Endothelial cell (in vitro differentiated cells): Measurements from ENCODE around the gene FRMD1. TPM values are rescaled to one million over a fixed set of nuclear protein-coding genes. Genes with fewer than 3 reads are reported as not detected.

Experiments
- DNase-seq: peaks from one replicate; pipeline ENCODE4 v3.0.0; 2021; ENCODE audit warnings: low spot score
- H3K27ac Mint-ChIP-seq: one replicate; pipeline ENCODE4 v1.8.0; 2021; ENCODE audit warnings: mixed read lengths, inconsistent platforms; ENCODE audit not compliant: unreplicated experiment
- H3K27me3 Mint-ChIP-seq: one replicate; pipeline ENCODE4 v1.8.0; 2021; ENCODE audit warnings: mild to moderate bottlenecking, moderate library complexity, mixed read lengths, inconsistent platforms; ENCODE audit not compliant: unreplicated experiment
- H3K36me3 Mint-ChIP-seq: one replicate; pipeline ENCODE4 v1.8.0; 2021; ENCODE audit warnings: mild to moderate bottlenecking, low read depth, mixed read lengths, inconsistent platforms; ENCODE audit not compliant: unreplicated experiment
- H3K4me1 Mint-ChIP-seq: one replicate; pipeline ENCODE4 v1.8.0; 2021; ENCODE audit warnings: mild to moderate bottlenecking, mixed read lengths, inconsistent platforms; ENCODE audit not compliant: unreplicated experiment
- H3K4me3 Mint-ChIP-seq: one replicate; pipeline ENCODE4 v1.8.0; 2021; ENCODE audit warnings: mild to moderate bottlenecking, mixed read lengths, inconsistent platforms; ENCODE audit not compliant: unreplicated experiment
- H3K9me3 Mint-ChIP-seq: one replicate; pipeline ENCODE4 v1.8.0; 2021; ENCODE audit warnings: mixed read lengths, inconsistent platforms; ENCODE audit not compliant: unreplicated experiment
- CTCF ChIP-seq: fragments of 200-600 bp; sonication (generic); IDR thresholded peaks from one replicate; pipeline ENCODE4 v1.5.0; 2021; ENCODE audit warnings: antibody characterized with exemption; ENCODE audit not compliant: unreplicated experiment
- long read RNA-seq: library from polyadenylated mRNA; unstranded; transcript quantifications from one replicate; pipeline ENCODE4 v2.0.0, GENCODE V29; 2020; ENCODE audit not compliant: unreplicated experiment
- total RNA-seq: library from RNA; stranded (reverse); fragmentation: NEBNext Ultra II Directional; extraction: Animal tissue kit (Norgen Biotek cat#: 25700); gene quantifications from one replicate; pipeline ENCODE4 v1.2.1, GENCODE V29; 2021; ENCODE audit not compliant: unreplicated experiment

Gene FRMD1
- 0.05 TPM for total RNA-seq
- long read RNA-seq: 0 reads

GRCh38 chr6:168078943-168079405, at the start of gene FRMD1:
TSS of gene FRMD1 (minus strand) at chr6:168079212. CDS start at chr6:168079094, 118 bp downstream.
- Mint-ChIP-seq H3K4me3 (no peak within 1 kb of the TSS), H3K4me1 (peaks cover 19% of the 10 kb centered on the region), H3K27ac (no peak within 1 kb of the TSS), H3K36me3 (no peaks in the 10 kb centered on the region), H3K27me3 (peaks cover 10% of the 10 kb centered on the region), H3K9me3 (no peaks in the 10 kb centered on the region)
- DNase-seq: no peak
- no peak for TF ChIP-seq CTCF

GRCh38 chr6:168128006-168128630, 49.1 kb upstream of the FRMD1 start:
- H3K27me3 Mint-ChIP-seq: peaks cover 7% of the 10 kb centered on the region
- H3K36me3 Mint-ChIP-seq: no peaks in the 10 kb centered on the region
- H3K4me3 Mint-ChIP-seq: no peak overlapping the region
- peaks cover 17% of the 10 kb centered on the region for H3K4me1 Mint-ChIP-seq
- no peak overlapping the region for H3K27ac Mint-ChIP-seq
- no peak for TF ChIP-seq CTCF
- H3K9me3 Mint-ChIP-seq: no peaks in the 10 kb centered on the region
- DNase-seq: no peak

GRCh38 chr6:168127384-168127868, 48.4 kb upstream of the FRMD1 start:
- H3K4me1 Mint-ChIP-seq: peaks cover 13% of the 10 kb centered on the region
- no peaks in the 10 kb centered on the region for H3K9me3 Mint-ChIP-seq
- peaks cover 7% of the 10 kb centered on the region for H3K27me3 Mint-ChIP-seq
- no peak for DNase-seq
- no peak for TF ChIP-seq CTCF
- no peaks in the 10 kb centered on the region for H3K36me3 Mint-ChIP-seq
- H3K27ac Mint-ChIP-seq: no peak overlapping the region
- no peak overlapping the region for H3K4me3 Mint-ChIP-seq

- Mint-ChIP-seq H3K27me3 (peaks cover 6% of the 10 kb centered on the region), H3K4me1 (peaks cover 7% of the 10 kb centered on the region), H3K4me3 (no peak overlapping the region), H3K9me3 (no peaks in the 10 kb centered on the region), H3K27ac (no peak overlapping the region), H3K36me3 (no peaks in the 10 kb centered on the region)
- no peak for DNase-seq
- no peak for TF ChIP-seq CTCF
These were observed 47.8 kb upstream of the FRMD1 start for GRCh38 chr6:168126566-168127383.
